HG02588 (cell line): ENCODE data around the gene GEMIN5.
"Not testable (repeated sequence)": the region's sequence is repeated elsewhere in the genome, so short reads cannot be mapped to it uniquely, and the experiment has no call there.

Experiments
- ATAC-seq: cut with Tn5 transposase; IDR thresholded peaks from one replicate; pipeline ENCODE4 v1.9.1; 2021; ENCODE audit warnings: mild to moderate bottlenecking, moderate library complexity; ENCODE audit not compliant: unreplicated experiment

Gene GEMIN5, protein sequence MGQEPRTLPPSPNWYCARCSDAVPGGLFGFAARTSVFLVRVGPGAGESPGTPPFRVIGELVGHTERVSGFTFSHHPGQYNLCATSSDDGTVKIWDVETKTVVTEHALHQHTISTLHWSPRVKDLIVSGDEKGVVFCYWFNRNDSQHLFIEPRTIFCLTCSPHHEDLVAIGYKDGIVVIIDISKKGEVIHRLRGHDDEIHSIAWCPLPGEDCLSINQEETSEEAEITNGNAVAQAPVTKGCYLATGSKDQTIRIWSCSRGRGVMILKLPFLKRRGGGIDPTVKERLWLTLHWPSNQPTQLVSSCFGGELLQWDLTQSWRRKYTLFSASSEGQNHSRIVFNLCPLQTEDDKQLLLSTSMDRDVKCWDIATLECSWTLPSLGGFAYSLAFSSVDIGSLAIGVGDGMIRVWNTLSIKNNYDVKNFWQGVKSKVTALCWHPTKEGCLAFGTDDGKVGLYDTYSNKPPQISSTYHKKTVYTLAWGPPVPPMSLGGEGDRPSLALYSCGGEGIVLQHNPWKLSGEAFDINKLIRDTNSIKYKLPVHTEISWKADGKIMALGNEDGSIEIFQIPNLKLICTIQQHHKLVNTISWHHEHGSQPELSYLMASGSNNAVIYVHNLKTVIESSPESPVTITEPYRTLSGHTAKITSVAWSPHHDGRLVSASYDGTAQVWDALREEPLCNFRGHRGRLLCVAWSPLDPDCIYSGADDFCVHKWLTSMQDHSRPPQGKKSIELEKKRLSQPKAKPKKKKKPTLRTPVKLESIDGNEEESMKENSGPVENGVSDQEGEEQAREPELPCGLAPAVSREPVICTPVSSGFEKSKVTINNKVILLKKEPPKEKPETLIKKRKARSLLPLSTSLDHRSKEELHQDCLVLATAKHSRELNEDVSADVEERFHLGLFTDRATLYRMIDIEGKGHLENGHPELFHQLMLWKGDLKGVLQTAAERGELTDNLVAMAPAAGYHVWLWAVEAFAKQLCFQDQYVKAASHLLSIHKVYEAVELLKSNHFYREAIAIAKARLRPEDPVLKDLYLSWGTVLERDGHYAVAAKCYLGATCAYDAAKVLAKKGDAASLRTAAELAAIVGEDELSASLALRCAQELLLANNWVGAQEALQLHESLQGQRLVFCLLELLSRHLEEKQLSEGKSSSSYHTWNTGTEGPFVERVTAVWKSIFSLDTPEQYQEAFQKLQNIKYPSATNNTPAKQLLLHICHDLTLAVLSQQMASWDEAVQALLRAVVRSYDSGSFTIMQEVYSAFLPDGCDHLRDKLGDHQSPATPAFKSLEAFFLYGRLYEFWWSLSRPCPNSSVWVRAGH (N-terminal part only)

DNA sequence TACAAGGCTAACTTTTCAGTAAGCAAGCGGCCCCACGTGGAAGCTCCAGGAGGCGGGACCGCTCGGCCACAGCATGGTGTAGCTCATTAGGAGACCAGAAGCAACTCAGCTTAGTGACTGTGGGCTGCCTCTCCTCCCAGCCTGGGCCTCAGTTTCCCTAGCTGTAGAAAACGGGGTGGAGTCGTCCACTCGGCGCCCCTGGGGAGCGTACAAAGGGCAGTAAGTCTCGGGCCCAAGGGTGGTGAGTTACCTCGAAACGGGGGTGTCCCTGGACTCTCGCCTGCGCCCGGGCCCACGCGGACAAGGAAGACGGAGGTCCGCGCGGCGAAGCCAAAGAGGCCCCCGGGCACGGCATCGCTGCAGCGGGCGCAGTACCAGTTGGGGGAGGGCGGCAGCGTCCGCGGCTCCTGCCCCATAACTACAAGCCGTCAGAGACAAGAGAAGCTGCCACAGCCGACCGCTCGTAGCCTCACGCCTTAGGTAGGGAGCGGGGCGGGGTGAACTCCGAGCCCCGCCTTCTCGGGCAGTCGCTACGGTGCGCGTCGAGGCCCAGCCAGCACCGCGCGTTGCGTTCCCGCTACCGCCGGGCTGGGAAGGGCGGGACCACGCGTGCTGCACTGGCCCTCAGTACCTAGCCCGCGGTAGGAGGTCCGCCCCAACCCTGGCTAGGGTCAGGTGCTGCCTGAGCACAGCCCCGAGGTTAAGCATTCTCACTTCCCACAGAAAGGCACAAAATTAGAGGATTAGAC, at the start of gene GEMIN5:
TSS of gene GEMIN5 (minus strand) at position 494 of the 749 bp plus-strand sequence. CDS start at position 416, 78 bp downstream.
- ATAC-seq = peak; percentile 87

DNA sequence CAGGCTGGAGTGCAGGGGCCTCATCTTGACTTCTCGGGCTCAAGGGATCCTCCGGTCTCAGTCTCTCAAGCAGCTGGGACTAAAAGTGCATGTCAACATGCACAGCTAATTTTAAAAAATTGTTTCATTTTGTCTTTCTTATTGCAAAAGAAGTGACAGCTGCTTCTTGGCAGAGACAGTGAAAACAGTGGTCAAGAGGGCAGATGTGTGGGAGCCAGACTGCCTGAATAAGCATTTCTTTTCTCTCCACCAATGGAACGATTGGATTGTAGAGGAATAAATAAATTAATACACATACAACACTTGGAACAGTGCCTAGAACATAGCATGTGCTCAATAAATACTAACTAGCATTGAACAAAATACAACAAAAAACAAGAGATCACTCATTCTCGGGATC, 48.1 kb upstream of the GEMIN5 start:
- no peak for ATAC-seq

DNA sequence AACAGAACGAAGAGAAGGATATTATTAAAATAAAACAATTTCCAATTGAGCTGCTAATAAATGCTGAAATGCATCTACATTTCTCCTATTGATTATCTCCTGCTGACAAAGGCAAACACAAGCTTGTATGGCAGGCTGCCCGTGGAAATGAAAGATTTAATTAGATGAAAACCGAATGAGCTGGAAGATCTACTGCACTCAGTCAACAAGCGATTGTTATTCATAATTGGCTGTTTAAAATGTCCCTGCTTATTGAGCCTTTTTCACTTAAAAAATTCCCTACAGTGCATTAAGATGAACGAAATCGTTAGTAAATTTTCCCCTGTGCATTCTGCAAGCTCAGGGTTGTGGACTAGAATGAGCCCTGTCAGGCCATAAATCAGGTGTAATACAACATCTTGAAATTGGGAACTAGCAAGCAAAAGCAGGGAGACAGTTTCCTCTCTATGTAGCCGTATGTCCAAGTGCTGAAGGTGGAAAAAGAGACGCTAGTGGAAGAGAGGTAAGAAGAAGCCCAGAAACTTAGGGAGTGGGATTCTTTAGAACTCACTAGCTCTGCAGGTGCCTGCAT, 47.0 kb upstream of the GEMIN5 start:
- ATAC-seq = no peak

DNA sequence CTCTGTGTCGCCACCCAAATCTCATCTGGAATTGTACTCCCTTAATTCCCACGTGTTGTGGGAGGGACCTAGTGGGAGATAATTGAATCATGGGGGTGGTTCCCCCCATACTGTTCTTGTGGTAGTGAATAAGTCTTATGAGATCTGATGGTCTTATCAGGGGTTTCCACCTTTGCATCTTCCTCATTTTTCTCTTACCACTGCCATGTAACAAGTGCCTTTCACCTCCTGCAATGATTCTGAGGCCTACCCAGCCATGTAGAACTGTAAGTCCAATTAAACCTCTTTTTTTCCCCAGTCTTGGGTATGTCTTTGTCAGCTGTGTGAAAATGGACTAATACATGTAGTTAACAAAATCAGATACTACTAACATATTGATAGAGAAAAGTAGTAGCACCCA, 40.3 kb upstream of the GEMIN5 start:
- ATAC-seq = not testable (repeated sequence)

DNA sequence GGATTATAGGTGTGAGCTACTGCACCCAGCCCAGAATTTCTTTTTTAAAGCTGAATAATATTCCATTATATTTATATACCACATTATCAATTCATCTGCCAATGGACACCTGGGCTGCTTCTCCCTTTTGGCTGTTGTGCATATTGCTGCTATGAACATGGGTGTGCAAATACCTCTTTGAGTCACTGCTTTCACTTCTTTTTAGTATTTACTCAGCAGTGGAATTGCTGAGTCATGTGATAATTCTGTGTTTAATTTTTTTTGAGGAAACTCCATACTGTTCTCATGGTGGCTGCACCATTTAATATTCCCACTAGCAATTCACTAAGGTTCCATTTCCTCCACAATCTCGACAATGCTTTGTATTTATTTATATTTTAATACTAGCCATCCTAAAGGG, 39.4 kb upstream of the GEMIN5 start:
- no peak for ATAC-seq

DNA sequence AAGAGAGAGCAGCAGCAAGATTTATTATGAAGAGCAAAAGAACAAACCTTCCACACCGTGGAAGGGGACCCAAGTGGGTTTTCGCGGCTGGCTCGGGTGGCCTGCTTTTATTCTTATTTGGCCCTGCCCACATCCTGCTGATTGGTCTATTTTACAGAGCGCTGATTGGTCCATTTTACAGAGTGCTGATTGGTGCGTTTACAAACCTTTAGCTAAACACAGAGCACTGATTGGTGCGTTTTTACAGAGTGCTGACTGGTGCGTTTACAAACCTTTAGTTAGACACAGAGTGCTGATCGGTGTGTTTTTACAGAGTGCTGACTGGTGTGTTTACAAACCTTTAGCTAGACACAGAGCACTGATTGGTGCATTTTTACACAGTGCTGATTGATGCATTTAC, 38.1 kb upstream of the GEMIN5 start:
- not testable (repeated sequence) for ATAC-seq

DNA sequence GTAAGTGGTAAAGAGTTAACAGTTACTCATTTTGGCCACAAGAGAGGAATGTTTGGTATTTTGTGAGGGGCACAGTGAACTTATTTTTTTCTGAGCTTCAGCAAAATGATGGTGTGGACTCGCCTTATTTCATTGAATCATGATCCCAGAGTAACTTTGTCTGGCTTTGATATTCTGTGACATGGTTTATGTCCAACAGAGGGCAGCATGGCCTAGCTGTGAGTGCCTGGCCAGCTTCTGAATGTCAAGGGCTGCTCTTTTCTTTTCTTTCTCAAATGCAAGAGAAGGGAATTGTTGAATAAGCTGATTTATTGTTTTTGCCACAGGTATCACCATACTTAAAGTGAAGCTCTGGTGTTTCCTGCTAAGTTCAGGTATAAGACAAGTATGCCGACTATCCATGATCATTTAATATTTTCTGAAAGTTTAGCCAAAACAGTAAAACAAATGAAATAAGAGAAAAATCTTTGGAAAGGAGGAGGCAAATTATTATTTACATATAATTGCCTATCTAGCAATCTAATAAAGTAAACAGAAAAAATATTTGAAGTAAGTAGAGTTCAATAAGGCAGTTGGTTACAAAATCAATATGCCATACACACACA, 34.6 kb upstream of the GEMIN5 start:
- ATAC-seq = no peak

DNA sequence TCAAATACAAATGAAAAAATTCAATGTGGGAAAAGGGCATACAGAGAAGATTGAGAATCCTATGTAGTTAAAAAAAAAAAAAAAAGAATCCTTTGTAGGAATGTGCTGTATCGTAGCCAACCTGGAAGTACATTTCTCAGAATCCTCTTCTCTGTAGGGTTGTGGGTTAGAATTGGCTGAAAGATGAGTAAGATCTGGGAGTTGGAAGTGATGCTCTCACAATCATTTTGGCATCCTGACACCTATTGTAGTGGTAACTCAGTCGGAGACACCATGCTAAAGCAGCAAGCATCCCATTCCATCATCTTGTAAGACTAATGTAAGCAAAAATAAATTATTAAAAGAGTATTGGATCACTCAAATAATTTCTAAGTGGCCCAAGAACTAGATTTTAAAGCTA, 33.5 kb upstream of the GEMIN5 start:
- ATAC-seq = no peak

DNA sequence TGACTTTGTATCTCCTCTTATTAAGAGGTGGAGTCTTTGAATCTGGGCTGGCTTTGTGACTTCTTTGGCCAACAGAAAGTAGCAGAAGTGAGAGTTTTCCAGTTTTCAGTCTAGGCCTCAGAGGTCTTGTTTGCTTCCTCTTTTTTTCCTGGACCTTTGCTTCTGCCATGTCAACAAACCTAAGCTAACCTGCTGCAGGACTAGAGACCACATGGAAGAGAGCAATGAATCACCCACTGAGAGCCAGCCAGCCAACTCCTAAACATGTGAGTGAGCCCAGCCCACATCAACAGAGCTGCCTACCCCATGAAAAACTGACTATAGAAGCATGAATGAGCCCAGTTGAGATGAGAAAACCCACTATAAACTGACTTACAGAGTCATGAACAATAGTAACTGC, 32.7 kb upstream of the GEMIN5 start:
- no peak for ATAC-seq

DNA sequence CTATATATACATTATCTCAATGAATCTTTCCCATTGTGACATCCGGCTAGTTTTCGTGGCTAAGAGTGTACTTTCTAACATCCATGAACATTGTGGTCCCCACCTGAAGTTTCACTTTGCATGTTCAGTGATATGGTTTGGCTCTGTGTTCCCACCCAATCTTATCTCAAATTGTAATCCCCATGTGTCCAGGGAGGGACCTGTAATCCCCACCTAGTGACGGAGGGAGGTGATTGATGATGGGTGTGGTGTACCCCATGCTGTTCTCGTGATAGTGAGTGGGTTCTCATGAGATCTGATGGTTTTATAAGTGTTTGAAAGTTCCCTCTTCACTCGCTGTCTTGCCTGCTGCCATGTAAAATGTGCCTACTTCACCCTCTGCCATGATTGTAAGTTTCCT, 30.9 kb upstream of the GEMIN5 start:
- no peak for ATAC-seq

DNA sequence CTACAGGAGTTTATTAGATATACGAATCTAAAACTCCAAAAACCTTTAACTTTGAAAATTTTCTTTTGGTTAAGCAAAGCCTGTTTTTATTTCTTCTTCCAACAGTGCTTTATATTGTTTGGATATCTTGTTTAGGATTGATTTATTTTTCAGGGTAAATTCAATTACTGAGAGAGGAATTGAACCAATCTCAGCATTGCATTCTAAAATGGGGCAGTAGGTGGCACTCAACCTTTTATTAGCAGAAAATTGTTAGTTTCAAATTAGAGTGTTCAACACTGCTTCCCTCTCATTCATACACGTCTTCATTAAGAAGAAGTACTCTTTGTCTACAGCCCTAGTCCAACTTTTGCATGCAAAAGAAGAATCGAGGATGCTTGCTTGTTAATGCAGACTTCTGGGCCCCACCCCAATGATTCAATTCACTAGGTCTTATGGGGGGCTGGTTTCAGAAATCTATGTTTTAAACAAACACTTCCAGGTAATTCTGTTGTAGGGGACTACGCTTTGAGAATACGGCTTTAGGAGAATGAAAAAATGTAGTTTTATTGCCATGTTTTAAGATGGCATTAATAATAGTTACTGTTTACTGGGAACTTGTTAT, 29.5 kb upstream of the GEMIN5 start:
- ATAC-seq = no peak

DNA sequence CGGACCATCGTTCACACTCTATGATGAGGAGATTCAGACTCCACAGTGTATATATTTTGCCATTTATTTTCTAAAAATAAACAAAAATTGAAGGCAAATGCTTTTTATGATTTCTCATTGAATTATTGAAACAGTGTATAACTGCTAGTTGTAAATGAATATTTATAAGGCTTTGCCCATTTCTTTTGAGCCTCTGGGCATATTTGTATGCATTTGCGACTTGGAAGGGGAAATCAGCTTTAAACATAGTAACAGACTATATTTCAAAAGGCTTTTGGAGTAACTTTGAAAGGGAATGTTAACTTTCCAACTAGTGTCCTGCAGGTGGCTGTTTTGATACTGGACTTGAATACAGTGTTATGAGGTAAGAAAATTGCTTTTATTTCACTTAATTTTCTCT, 28.9 kb upstream of the GEMIN5 start:
- ATAC-seq = no peak

DNA sequence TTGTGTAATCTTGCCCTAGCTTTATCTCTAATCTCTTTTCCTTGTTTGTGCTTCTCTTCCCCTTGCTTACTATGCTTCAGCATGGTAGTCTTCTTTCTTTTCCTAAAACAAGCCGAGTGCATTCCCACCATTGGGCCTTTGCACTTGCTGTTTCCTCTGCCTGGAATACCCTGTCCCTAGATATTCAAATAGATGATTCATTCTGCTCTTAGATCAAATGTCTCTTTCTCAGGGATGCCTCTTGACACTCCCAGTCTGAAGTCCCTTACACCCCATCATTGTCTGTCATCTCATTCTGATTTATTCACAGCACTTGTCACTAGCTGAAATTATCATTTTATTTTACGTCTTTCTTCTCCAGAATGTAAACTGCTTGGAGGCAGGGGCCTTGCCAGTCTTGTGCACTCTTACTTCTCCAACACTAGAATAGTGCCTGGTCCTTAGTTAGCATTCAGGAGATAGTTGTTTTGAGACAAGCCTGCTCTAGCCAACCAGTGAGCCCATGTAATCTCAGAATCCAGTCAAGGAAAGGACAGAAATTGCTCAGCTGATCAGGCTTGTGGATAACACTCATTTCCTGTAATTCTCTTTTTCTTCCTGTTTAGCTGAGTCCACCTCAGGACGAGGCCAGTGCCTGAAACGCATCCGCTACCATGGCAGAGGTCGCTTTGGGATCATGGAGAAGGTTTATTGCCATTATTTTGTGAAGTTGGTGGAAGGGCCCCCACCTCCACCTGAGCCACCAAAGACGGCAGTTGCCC, 28.2 kb upstream of the GEMIN5 start:
- no peak for ATAC-seq

DNA sequence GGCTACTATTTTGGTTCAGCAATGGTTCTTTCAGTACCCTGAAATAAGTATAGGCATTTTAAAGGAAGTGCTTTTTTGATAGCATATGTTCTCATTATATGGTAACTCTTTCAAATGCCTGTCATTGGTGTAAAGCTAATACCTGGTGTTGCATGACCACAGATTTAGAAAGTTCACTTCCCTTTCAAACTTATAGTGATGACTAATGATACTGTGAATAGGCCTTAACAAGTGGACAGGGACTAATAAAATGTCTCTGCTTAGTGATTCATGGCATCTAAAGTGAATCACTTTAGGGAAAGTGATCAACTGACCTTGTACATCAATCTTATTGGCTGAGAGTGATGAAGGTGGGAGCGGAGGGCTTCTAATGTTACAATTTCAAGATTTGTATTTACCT, 24.5 kb upstream of the GEMIN5 start:
- peak; percentile 88 for ATAC-seq

DNA sequence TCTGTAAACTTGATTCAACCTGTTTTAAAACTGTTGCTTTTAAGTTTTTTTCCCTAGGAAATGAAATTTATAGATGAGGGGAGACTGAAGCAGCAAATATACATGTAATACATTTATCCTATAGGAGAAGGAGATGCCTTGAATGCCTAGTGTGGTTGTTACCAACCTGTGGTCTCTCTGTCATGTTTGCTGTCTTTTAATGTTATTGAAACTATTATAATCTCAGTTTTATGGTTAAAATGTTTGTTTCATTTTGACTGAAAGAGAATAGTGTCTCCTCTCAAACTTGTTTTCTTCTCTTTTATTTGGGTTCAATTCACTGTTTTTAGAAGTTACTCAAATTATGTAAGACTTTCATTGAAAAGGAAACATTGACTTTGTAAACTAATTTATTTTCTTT, 18.7 kb upstream of the GEMIN5 start:
- ATAC-seq = no peak

DNA sequence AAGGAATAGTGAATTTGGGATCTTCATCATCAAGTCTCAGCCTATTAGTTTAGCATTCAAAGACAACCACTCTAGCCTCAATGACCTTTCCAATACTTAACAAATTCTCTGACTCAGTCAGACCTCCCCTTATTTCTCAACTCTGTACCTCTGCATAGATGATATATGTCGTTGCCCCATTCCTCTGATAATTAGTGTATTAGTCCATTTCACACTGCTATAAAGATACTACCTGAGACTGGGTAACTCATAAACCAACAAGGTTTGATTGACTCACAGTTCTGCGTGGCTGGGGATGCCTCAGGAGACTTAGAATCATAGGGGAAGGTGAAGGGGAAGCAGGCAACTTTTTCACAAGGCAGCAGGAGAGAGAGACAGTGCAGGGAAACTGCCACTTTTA, 11.8 kb upstream of the GEMIN5 start:
- no peak for ATAC-seq

DNA sequence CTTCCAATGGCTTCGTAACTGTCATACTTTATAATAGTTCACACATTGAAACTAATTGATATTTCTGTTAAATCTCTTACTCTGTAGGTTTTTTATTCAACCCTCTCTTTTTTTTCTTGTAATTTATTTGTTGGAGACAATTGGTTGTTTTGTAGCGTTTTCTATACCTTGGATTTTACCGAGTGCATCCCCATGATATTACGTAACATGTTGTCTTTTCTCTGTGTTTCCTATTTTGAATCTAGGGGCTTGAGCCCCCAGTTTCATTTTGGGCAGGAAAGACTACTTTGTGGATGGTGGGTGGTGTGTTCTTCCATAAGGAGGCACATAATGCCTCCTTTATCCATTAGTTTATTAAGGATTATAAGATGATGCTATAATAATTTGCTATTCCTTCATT, 10.3 kb upstream of the GEMIN5 start:
- ATAC-seq = no peak

DNA sequence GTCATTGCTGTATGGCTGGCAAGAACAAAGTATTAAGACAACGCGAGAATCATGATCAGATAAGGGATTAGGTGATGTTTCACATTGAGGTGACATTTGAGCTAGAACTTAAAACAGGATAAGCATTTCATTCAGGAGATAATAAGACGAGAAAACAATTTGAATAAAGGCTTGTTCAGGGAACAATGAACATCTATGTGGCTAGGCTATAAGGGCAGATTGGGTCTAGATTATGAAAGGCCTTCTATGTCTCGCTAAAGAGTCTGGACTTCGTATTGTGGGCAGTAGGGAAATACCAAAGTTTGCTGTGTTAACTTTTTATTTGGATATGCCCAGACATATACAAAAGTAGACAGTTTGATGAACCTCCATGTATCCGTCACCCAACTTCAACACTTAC, 9.8 kb upstream of the GEMIN5 start:
- no peak for ATAC-seq
